AG10803 (cell line): Measurements from ENCODE around the gene CENATAC.
A peak's percentile ranks its signal among the peaks of the same experiment; 100 is the strongest.

Source experiments
- DNase-seq: peaks from one replicate; pipeline ENCODE4 v3.0.0; 2010; ENCODE audit warnings: low read depth
- H3K4me3 ChIP-seq: 2 replicates; pipeline ENCODE4 v1.5.1; 2011; ENCODE audit warnings: mild to moderate bottlenecking, low read length, control low read depth
- CTCF ChIP-seq: conservative IDR thresholded peaks from 2 replicates; pipeline ENCODE4 v1.5.1; 2011; ENCODE audit warnings: mild to moderate bottlenecking, low read length, control low read depth, inconsistent platforms

Gene CENATAC

GRCh38 chr11:118998822-118999221 lies 884 bp downstream of the CENATAC start:
- peak; percentile 63 for DNase-seq
- H3K4me3 ChIP-seq: peak overlapping the region; percentile 68
- no peak for TF ChIP-seq CTCF

GRCh38 chr11:119000906-119001305 lies 3.0 kb downstream of the CENATAC start:
- peak; percentile 35 for DNase-seq
- H3K4me3 ChIP-seq: no peak overlapping the region
- no peak for TF ChIP-seq CTCF

- TF ChIP-seq CTCF: no peak
- DNase-seq: no peak
- no peak overlapping the region for H3K4me3 ChIP-seq
Observed at GRCh38 chr11:119006656-119007055, 8.7 kb downstream of the CENATAC start.

GRCh38 chr11:119011476-119012053 lies 13.6 kb downstream of the CENATAC start:
- TF ChIP-seq CTCF: no peak
- H3K4me3 ChIP-seq: no peak overlapping the region
- no peak for DNase-seq

GRCh38 chr11:119012629-119013170 lies 14.8 kb downstream of the CENATAC start:
- DNase-seq: no peak
- no peak overlapping the region for H3K4me3 ChIP-seq
- no peak for TF ChIP-seq CTCF

GRCh38 chr11:119014209-119014924 lies 16.4 kb downstream of the CENATAC start:
- no peak overlapping the region for H3K4me3 ChIP-seq
- TF ChIP-seq CTCF: no peak
- DNase-seq: no peak
